Activated CD8-positive, alpha-beta memory T cell treated with anti-CD3 and anti-CD28 coated beads for 36 hours (primary cell): ENCODE results near the gene ARMH3. TPM values are rescaled to one million over a fixed set of nuclear protein-coding genes. Genes with fewer than 3 reads are reported as not detected.

Experiments used
- CTCF ChIA-PET: fragments of 350-600 bp; sonication (Branson Sonifier 250); formaldehyde crosslinking; loops from one replicate; lab custom pipeline; 2021; ENCODE audit warnings: antibody characterized with exemption; lab: Charles Lee
- POLR2A ChIA-PET: fragments of 350-600 bp; sonication (Branson Sonifier 250); formaldehyde crosslinking; loops from one replicate; lab custom pipeline; 2021; ENCODE audit warnings: antibody characterized with exemption; lab: Charles Lee
- total RNA-seq, 2 experiments: library from RNA; stranded (reverse); gene quantifications; one replicate each; pipeline ENCODE4 v1.2.3, GENCODE V29; 2021

The ARMH3 gene
- total RNA-seq, 2 experiments from 2014 or later: 19.3 to 23.5 TPM

GRCh38 chr10:101832325-101832771 lies 223.6 kb downstream of the ARMH3 start:
- POLR2A ChIA-PET: no interaction called here
- CTCF ChIA-PET: interaction anchor here (6.0 kb wide), 1 partner anchor 9 kb away, joined by 33 read pairs; the partner anchor contains the start of gene KCNIP2

GRCh38 chr10:101831169-101831811 lies 224.7 kb downstream of the ARMH3 start:
- ChIA-PET CTCF (interaction anchor here (6.0 kb wide), 1 partner anchor 10 kb away, joined by 33 read pairs; the partner anchor contains the start of gene KCNIP2), POLR2A (interaction anchor here (1.7 kb wide), 1 partner anchor 13 kb away, joined by 11 read pairs; the partner anchor contains the start of gene OGA)

- CTCF ChIA-PET: interaction anchor here (1.5 to 6.0 kb wide), 2 partner anchors 11 to 12 kb away, joined by 5 to 33 read pairs; partner anchors contain the start of genes KCNIP2 and OGA
Measured at GRCh38 chr10:101830322-101831168, 225.4 kb downstream of the ARMH3 start.

GRCh38 chr10:101829561-101830315 lies 226.2 kb downstream of the ARMH3 start:
- POLR2A ChIA-PET: interaction anchor here (1.7 kb wide), 1 partner anchor 11 kb away, joined by 11 read pairs; the partner anchor contains the start of gene OGA
- CTCF ChIA-PET: interaction anchor here (1.5 to 6.0 kb wide), 2 partner anchors 11 to 12 kb away, joined by 5 to 33 read pairs; partner anchors contain the start of genes KCNIP2 and OGA

More at GRCh38 chr10:101830322-101831168, 225.4 kb downstream of the ARMH3 start:
- POLR2A ChIA-PET: interaction anchor here (1.7 kb wide), 1 partner anchor 12 kb away, joined by 11 read pairs; the partner anchor contains the start of gene OGA

- ChIA-PET CTCF (interaction anchor here (0.9 to 6.0 kb wide), 3 partner anchors 10 to 12 kb away, joined by 3 to 33 read pairs (median 5); partner anchors contain the start of genes KCNIP2 and OGA), POLR2A (interaction anchor here (1.7 kb wide), 1 partner anchor 11 kb away, joined by 13 read pairs; the partner anchor contains the start of gene OGA)
Measured at GRCh38 chr10:101828766-101829551, 227.0 kb downstream of the ARMH3 start.

GRCh38 chr10:101827919-101828600 lies 227.9 kb downstream of the ARMH3 start:
- ChIA-PET POLR2A (interaction anchor here (1.7 kb wide), 1 partner anchor 10 kb away, joined by 13 read pairs; the partner anchor contains the start of gene OGA), CTCF (interaction anchor here (0.9 to 6.0 kb wide), 2 partner anchors 9 to 13 kb away, joined by 3 to 33 read pairs; partner anchors contain the start of gene KCNIP2)

- ChIA-PET POLR2A (interaction anchor here (1.7 kb wide), 1 partner anchor 9 kb away, joined by 13 read pairs; the partner anchor contains the start of gene OGA), CTCF (interaction anchor here (1.1 to 6.0 kb wide), 2 partner anchors 9 to 14 kb away, joined by 5 to 33 read pairs; partner anchors contain the start of gene KCNIP2)
Measured at GRCh38 chr10:101826852-101827434, 229.0 kb downstream of the ARMH3 start.

GRCh38 chr10:101824736-101825135 lies 231.2 kb downstream of the ARMH3 start:
- CTCF ChIA-PET: interaction anchor here (0.9 kb wide), 1 partner anchor 16 kb away, joined by 3 read pairs; no protein-coding TSS in a partner anchor
- POLR2A ChIA-PET: no interaction called here

- CTCF ChIA-PET: interaction anchor here (0.6 to 2.9 kb wide), 9 partner anchors 9 to 778 kb away, joined by 3 to 12 read pairs (median 3); partner anchors contain the start of gene NPM3
- POLR2A ChIA-PET: interaction anchor here (0.6 to 2.5 kb wide), 9 partner anchors 9 to 295 kb away, joined by 3 to 20 read pairs (median 6); partner anchors contain the start of genes ARMH3 and NPM3
Measured at GRCh38 chr10:101818872-101819633, 236.9 kb downstream of the ARMH3 start.

- CTCF ChIA-PET: interaction anchor here (0.5 to 2.9 kb wide), 9 partner anchors 11 to 1669 kb away, joined by 3 to 12 read pairs (median 3); partner anchors contain the start of gene NPM3
- POLR2A ChIA-PET: interaction anchor here (0.6 to 2.5 kb wide), 10 partner anchors 10 to 296 kb away, joined by 3 to 20 read pairs (median 6); partner anchors contain the start of genes ARMH3 and NPM3
Measured at GRCh38 chr10:101818119-101818871, 237.7 kb downstream of the ARMH3 start, which contains the start of gene OGA. Gene OGA (minus strand): TSS chr10:101818444. CDS start chr10:101818022, 422 bp downstream.

- POLR2A ChIA-PET: interaction anchor here (0.6 to 2.5 kb wide), 13 partner anchors 9 to 859 kb away, joined by 3 to 20 read pairs (median 6); partner anchors contain the start of genes ARMH3 and NPM3
Measured at GRCh38 chr10:101817337-101818118, 238.4 kb downstream of the ARMH3 start.

GRCh38 chr10:101816913-101817336 lies 239.0 kb downstream of the ARMH3 start:
- ChIA-PET CTCF (no interaction called here), POLR2A (interaction anchor here (0.6 to 0.7 kb wide), 4 partner anchors 18 to 480 kb away, joined by 3 to 6 read pairs (median 4); no protein-coding TSS in a partner anchor)

More at GRCh38 chr10:101817337-101818118, 238.4 kb downstream of the ARMH3 start:
- CTCF ChIA-PET: interaction anchor here (0.5 to 2.9 kb wide), 5 partner anchors 12 to 1668 kb away, joined by 3 to 12 read pairs (median 5); no protein-coding TSS in a partner anchor

GRCh38 chr10:101816376-101816775 lies 239.6 kb downstream of the ARMH3 start:
- POLR2A ChIA-PET: interaction anchor here (0.7 kb wide), 1 partner anchor 41 kb away, joined by 4 read pairs; no protein-coding TSS in a partner anchor
- CTCF ChIA-PET: interaction anchor here (0.7 to 1.0 kb wide), 2 partner anchors 35 to 191 kb away, joined by 4 to 6 read pairs; no protein-coding TSS in a partner anchor
